Fibroblast of pulmonary artery (primary cell): ENCODE measurements around the gene ECPAS.

Experiments
- DNase-seq: peaks from one replicate; pipeline ENCODE4 v3.0.0-alpha.2; 2010; ENCODE audit warnings: low read depth
- H3K4me3 ChIP-seq: replicated peaks from 2 replicates; pipeline ENCODE4 v1.5.1; 2011; ENCODE audit warnings: low read depth, mild to moderate bottlenecking, control low read depth, low read length, moderate library complexity
- TF ChIP-seq, protein P1 (sequence below): IDR thresholded peaks from 2 replicates; pipeline ENCODE4 v1.5.1; 2011; ENCODE audit warnings: mild to moderate bottlenecking, control low read depth, low read length, inconsistent platforms; ENCODE audit errors: missing control alignments

ECPAS gene

DNA sequence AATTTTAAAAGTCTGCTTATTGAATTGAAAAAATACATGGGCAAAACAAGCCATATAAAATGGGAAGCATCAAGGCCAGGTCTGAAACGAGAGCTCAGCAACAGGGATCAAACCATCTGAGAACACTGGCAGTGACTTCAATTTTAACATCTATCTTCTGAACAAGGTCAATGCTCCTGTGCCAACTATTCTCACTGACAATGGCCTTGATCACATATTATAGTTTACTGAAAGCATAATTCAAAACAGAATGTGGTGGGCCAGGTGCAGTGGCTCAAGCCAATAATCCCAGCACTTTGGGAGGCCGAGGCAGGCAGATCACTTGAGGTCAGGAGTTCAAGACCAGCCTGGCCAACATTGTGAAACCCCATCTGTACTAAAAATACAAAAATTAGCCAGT, 9.0 kb downstream of the ECPAS start:
- no peak overlapping the region for H3K4me3 ChIP-seq
- TF ChIP-seq, protein P1, sequence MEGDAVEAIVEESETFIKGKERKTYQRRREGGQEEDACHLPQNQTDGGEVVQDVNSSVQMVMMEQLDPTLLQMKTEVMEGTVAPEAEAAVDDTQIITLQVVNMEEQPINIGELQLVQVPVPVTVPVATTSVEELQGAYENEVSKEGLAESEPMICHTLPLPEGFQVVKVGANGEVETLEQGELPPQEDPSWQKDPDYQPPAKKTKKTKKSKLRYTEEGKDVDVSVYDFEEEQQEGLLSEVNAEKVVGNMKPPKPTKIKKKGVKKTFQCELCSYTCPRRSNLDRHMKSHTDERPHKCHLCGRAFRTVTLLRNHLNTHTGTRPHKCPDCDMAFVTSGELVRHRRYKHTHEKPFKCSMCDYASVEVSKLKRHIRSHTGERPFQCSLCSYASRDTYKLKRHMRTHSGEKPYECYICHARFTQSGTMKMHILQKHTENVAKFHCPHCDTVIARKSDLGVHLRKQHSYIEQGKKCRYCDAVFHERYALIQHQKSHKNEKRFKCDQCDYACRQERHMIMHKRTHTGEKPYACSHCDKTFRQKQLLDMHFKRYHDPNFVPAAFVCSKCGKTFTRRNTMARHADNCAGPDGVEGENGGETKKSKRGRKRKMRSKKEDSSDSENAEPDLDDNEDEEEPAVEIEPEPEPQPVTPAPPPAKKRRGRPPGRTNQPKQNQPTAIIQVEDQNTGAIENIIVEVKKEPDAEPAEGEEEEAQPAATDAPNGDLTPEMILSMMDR: no peak
- DNase-seq: no peak

DNA sequence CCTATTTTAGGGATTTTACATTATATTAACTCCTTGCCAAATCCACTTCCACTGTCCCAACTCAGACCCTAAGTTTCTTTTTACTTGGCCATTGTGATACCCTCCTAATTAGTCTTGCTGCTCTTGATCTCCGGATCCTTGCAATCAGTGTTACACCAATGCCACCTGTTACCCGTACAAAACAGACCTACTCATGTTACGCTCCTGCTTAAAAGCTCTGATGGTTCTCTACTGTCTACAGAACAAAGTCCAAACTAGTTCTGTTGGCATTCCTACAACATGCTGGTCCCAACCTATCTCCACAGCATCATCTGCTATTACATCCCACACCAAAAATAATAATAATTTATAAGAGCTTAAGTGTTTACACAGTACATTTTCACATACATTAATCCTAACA, 9.8 kb downstream of the ECPAS start:
- TF ChIP-seq, protein P1: no peak
- H3K4me3 ChIP-seq: no peak overlapping the region
- no peak for DNase-seq

DNA sequence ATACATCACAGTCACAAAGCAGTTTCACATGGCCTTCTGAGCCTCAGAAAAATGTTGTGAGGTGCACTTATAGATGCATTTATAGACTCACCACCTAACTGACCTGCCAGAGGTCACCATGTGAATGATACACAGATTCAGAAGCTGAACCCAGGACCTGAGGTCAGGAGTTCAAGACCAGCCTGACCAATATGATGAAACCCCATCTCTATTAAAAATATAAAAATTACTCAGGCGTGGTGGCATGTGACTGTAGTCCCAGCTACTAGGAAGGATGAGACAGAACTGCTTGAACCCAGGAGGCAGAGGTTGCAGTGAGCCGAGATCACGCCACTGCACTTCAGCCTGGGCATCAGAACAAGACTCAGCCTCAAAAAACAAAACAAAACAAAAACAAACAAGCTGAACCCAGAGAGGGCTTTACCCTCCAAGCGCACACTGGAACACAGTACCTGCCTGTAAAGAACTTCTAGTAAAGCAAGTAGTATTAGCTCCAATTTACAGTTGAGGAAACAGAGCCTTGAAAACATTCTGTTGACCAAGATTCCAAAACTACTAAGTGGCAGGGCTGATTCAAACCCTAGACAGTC, 16.3 kb downstream of the ECPAS start:
- TF ChIP-seq, protein P1: no peak
- no peak overlapping the region for H3K4me3 ChIP-seq

DNA sequence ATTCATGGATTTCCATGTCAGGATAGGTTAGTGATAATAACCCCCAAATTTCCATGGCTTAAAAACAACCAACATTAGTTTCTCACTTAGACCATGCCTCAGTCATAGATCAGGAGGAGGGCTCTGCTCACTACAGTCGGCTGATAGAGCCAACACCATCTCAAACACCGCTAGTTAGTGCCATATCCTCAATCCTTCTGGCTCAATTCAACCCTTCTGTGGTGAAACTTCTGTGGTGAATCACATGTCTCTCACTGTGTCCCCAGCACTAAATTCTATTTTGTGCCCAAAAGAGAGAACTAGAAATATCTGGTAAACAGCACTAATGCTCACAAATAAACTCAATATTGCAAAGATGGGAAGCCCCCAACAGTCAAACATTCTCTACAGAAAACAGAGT, 21.1 kb downstream of the ECPAS start:
- H3K4me3 ChIP-seq: no peak overlapping the region
- no peak for DNase-seq
- TF ChIP-seq, protein P1: no peak

More for the DNA sequence above, 16.3 kb downstream of the ECPAS start:
- no peak for DNase-seq

DNA sequence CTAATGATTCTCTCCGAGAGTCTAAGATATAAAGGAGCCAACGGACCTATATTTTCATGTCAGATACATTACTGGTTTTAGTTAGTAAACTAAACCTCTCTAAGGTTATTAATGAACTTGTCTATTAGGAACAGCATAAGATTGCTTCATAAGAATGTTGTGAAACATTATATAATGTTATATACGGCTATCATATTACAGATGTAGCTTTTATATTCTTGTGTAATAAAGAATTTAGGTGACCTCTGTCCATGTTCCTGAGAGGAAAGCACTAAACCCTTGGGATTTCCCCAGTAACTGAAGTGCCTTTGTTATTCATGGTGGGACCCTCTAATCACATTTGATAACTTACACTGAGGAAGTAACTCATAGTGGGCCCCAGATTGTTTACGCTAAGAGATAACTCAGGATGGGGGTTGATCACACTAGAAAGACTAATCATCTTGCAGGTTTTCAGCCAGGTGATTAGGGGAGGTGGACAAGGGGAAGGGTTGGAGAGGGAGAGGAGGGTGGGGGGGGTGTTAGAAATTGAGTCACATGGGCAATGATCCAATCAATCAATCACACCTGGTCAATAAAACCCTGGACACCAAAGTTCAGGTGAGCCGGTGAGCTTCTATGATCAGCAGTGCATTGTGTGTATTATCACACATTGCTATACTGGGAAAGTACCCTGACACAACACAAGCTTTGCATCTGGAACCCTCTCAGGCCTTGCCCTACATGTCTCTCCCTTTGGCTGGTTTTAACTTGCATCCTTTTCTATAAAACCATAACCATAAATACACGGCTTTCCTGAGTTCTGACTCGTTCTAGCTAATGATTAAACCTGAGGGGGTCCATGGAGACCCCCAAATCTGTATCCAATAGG, 25.8 kb downstream of the ECPAS start:
- H3K4me3 ChIP-seq: no peak overlapping the region
- TF ChIP-seq, protein P1: no peak
- DNase-seq: peak; percentile 13

DNA sequence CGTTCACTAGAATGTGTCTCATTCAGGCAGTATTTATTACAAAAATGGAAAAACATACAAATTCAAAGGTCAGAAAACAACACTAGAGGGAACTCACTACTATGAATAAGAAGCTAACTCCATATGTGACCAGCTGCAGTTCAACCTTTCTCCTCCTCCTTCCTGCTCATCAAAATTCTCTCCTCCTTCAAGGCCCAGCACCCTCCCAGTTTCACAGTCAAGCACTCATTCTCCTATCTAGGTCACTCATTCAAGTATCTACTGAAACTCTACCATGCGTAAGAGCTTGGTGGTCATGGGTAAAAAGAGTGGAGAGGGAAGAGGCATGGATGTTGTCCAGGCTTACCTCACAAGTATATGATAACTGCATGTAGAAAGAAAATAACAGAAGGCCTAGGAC, 27.7 kb downstream of the ECPAS start:
- TF ChIP-seq, protein P1: no peak
- peak; percentile 16 for DNase-seq
- no peak overlapping the region for H3K4me3 ChIP-seq
